Activated CD8-positive, alpha-beta memory T cell treated with anti-CD3 and anti-CD28 coated beads, Interleukin-2, amount 50 U/mL, for 1 hour (primary cell): ENCODE measurements around the gene MAGI1.

ENCODE experiments used
- DNase-seq: peaks from one replicate; pipeline ENCODE4 v3.0.0-alpha.2; 2020; ENCODE audit errors: extremely low read depth

MAGI1 gene

DNA sequence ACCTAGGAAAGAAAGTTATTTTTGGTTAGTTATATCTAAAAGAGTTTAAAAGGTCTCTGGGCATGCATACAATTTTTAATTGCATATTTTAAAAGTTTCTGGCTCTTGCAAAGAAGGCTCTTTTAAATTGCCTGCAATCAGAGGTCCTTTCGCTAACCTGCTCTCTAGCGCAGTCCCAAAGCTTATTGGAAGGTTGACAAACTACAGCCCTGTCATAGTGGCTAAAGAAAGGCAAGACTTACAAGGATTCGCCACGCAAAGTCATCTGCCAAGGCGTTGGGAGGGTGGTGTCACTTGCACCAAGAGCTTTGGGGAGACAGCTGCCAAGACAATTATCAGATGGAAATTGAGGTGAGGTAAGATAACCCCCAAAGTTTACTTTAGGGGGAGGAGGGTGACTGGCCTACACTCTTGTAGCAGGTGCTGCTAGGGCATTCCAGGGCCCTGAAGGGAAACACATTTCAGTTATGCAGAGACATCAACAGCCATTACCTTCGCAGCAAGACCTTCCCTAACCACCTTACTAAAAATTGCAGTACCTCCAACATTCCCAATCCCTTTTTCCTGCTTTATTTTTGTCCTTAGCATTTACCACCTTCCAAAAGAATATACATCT is 606.2 kb downstream of the MAGI1 start:
- DNase-seq = no peak

DNA sequence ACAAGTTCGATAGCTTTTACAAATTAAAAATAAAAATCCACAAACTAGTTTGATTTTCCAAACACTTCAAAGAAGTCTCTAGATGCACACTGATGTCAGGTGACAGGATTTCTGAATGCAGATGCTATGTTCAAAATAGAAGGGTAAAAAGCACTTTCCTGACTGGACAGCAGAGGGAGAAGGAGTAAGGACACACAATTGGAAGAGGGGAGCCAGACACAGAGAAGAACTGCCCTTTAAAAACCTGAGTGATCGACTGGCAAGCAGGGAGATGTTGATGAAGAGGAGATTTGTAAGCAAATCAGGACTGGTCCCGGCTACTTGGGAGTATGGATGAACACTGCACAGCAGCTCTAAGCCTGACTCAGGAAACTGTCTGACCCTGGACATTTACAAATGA is 612.8 kb downstream of the MAGI1 start:
- DNase-seq = no peak

GRCh38 chr3:65422154-65422553 is 616.6 kb downstream of the MAGI1 start:
- DNase-seq = no peak

- DNase-seq = no peak
Measured at GRCh38 chr3:65419233-65419632, 619.5 kb downstream of the MAGI1 start.

GRCh38 chr3:65413891-65414290 is 624.8 kb downstream of the MAGI1 start:
- DNase-seq = no peak

DNA sequence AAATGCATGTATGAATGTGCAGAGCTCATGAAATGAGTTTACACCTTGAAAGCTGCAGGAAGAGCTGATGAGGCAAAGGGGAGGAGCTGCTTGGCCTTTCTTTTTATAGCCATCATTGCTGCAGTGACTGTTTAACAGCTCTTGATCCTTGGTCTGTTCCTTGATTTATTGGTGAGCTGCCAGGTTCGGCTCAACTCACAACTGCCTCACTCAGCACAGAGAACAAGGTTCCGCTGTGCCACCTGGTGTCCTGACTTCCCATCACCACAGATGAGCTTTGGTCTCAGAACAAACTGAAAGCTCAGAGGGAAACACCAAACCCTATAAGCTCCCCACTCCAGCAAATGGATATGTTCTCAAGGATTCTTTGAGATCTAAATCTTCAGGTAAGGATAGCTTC is 626.1 kb downstream of the MAGI1 start:
- DNase-seq = no peak

DNA sequence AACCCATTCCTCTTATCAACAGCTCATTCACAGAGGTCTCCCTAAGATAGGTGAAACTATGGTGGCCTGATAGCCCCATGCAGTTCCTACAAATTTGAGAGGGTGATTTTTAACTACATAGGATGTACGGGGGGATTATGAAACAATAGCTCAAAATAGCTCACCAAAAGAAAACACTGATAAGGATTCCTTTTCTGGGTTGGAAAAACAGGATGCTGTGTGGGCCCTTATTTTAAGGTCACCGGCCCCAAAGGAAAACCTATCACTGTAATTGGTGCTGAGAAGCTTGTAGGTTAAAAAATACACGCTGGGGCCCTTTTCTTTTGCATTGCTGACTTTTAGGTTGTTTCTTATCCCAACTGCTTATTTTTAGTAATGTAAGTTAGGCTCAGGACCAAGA is 627.4 kb downstream of the MAGI1 start:
- no peak for DNase-seq

DNA sequence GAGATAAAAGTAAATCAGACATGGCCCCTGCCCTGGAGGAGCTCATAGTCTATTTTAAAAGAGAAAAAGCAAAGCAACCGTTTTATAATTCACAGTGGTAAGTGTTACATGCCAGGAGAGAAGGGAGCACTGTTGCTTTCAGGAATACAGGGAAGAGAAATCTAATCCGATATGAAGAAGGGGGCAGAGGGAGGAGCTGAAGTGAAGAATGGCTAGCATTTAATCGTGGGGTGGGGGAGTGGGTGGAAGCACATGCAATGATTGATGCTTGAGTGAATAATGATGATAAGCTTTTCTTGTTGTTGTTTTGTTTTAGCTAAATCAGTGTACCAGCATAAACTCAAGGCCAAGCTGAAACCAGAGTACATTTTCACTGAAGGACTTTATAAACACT is 629.5 kb downstream of the MAGI1 start:
- DNase-seq = no peak

DNA sequence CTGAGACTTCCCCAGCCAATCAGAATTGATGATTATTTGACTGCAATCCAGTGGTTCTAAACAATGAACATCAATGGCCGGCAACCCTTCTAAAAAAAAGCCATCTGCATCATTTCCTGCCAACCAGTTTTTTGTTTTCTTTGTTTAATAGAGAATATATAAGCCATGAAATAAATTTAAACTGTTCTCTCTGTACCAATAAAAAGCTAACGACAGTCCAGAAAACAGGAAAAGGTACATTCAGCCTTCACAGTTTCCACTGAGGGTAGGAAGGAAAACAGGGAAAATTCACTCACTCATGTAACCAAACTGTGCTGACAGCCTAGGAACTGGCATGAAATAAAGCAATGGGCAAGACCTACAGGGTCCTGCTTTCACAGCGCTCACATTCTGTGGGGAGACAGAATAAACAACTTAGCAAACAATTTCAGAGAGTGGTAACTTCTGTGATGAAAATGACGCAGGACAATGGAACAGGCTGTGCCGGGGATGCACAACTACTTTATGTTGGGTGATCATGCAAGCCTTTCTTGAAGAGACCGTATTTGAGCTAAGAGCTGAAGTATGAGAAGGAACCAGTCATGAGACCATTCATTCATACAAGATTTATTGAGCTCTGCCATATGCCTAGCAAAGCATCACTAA is 630.1 kb downstream of the MAGI1 start:
- no peak for DNase-seq

- DNase-seq = no peak
Measured at GRCh38 chr3:65406470-65406869, 632.2 kb downstream of the MAGI1 start.

DNA sequence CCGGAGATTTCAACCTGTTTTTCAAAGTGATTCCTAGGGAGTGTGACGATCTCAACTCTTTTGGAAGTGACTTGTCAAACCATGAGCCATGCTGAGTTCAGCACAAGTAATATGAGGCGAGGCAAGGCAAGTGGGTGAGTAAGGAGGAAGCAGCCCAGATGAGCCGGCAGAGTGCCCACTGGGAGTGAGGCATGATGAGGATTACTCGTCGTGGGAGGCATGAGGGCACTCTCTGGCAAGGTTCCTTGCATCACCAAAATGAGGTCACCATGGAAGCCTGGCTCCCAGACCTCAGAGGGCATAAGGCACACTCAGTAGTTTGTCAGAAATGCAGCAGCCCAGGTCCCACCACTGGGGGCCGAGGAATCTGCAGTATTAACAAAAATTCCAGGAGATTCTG is 636.1 kb downstream of the MAGI1 start:
- DNase-seq = no peak

DNA sequence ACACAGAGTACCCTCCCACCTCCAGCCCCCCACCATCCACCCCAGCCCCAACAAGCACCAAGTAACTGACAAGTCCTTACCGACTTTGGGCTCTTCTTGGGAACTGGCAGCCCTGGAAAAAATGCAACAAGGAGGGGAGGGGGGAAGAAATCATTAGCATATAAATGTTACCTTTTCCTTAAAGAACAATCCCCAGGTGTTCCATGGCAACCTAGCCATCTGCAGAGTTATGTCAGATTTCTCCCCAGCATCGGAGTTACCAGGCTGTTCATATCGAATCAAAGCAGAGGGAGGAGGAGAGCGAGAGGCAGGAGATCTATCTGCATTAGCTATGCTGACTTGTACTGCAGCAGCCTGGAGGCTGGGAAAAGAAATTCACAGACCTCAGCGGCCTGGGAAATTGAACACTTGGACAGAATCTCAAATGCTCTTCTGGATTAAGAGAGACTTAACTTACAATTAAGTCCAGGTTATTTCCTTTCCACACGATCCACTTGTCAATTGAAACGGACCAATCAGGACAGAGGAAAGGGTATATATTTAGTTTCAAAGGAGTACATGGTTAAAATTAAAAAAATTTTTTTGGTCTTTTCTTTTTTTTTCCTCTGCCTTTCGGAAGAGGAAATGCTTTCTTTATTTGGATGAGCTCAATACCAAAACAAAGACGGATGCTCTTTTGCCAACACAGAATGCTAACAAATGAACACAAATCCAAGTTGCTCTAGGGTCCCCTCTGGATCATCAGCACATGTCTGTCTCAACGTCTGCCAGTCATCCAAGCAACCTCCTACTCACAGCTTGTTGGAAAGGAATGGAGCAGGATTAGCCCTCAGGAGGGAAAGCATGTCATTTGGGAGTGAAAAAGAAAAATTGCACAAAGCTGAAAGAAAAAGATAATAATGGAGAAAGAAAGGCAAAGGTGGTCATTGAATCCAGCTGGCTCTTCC is 637.1 kb downstream of the MAGI1 start:
- DNase-seq = no peak

DNA sequence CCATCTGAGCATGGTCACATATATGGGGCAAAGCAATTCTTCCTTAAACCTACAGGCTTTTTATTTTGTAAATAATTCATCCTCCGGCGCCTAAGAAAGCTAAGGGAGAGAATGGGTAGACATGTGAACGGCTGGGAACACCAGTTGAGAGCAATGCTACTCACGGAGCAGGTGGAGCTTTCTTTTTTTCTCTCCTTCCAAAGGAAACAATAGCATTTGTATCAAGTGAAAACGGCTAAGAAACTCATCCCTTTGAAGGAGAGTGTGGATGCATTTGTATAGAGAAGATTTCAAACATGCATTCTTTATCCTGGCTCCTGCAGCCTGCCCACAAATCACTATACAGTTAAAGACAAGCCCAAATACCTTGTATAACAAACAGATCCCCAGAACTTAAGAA is 637.8 kb downstream of the MAGI1 start:
- no peak for DNase-seq

GRCh38 chr3:65398953-65399352 is 639.8 kb downstream of the MAGI1 start:
- no peak for DNase-seq

DNA sequence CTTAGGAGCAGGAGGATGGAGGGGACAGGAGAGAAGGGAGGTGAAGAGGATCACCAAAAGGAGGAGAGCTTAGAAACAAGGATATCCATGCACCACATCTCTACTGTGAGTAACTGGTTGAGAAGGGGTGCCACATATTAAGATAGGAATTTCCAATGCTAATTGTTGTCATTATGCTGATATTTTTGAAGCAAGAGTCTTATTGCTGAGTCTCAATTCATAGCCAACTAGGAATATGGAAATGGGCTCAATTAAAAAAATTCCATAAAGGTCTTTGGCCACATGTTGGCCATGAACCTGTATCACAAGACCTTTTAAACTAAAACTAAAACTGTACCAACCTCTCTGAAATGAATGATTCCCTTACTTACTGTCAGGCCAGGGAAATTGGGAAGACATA is 642.6 kb downstream of the MAGI1 start:
- DNase-seq = no peak

DNA sequence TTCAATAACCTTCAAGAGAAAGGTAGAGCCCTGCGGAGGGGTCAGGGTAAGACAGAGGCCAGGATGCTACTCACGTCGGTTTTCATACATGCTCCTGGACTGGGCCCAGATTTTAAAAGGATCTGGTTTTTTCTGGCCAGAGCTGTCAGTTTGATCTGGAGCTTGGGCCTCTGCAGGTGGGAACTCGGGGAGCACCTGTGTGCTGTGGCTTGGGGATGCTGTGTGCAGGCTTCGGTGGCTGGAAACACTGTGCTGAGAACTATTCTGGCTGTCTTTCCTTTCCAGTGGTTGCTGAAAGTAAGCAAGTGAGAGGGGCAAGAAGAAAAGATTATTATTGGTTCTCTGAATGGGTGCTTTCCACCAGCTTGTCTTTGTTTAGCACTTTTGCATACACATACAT is 647.6 kb downstream of the MAGI1 start:
- no peak for DNase-seq

DNA sequence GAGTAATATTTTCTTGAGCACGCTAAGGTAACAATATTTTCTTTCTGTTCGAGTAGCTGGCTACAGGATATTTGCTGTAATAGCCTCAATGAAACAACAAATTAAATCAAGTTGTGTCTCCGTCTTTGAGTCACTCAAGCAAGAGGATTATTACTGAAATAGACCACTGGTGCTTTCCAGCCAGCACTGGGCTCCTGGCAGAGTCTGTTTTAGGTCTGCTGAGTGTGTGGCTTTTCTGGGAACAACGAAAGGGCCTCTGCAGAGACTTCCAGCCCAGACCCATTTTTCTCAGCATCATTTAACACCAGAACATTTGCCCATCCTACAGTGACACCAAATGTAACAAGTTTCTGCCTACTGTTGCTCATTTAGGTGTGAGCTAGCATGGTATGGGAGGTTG is 652.9 kb downstream of the MAGI1 start:
- no peak for DNase-seq

GRCh38 chr3:65381496-65382010 is 657.2 kb downstream of the MAGI1 start:
- DNase-seq = no peak

GRCh38 chr3:65379223-65379622 is 659.5 kb downstream of the MAGI1 start:
- no peak for DNase-seq

DNA sequence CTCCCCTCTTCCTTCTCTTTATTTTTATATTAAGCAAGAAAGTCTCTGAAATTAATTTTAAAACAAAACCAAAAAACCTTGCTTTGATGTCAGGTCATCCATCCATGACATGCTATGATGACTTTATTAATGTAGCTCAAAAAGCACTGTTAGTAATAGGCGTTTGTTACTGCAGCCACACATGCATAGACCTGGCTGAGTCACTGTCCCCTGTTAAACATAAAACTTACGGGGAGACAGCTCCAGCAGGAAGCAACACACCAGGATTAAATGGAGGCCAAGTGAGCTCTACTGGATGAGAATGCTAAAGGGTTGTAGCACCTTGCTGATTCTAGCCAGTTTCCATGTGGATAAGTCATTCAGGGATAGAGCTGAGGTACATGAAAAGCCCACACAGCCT is 661.1 kb downstream of the MAGI1 start:
- DNase-seq = no peak

- no peak for DNase-seq
Measured at GRCh38 chr3:65376426-65376825, 662.3 kb downstream of the MAGI1 start.

GRCh38 chr3:65371053-65371452 is 667.7 kb downstream of the MAGI1 start:
- no peak for DNase-seq

DNA sequence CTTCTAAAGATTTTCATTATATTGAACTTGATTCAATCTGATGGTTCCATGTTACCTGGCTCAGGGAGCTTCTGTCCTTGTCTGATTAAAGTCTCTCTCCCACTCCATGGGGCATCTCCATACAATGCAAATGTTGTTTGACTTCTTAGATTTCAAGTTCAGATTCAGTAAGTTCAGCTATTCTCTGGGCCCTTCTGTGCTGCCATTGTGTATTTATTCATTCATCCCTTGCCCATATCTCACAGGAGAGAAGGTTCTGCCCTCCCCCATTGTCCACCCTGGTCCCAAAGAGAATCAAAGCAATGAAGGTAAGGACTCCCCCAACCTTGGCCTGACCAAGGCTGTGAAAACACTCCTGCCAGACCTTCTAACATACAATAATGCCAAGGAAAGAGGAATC is 669.9 kb downstream of the MAGI1 start:
- no peak for DNase-seq
